Stomach (tissue), 4 donors: ENCODE results near the gene TES.

Experiments
- CTCF ChIP-seq, 7 experiments: fragments of 450-650 bp in 4 of 7; fragments of 200-600 bp in 3 of 7; sonication (generic) in 3 of 7; IDR thresholded peaks; one replicate each; pipeline ENCODE4 v1.5.1; 2016 to 2019; ENCODE audit warnings: antibody characterized with exemption in 7 of 7, control low read depth in 2 of 7, mild to moderate bottlenecking in 1 of 7
- EP300 ChIP-seq: sonication (generic); formaldehyde crosslinking; IDR thresholded peaks from one replicate; pipeline ENCODE4 v1.6.1; 2017; ENCODE audit warnings: antibody characterized with exemption
- POLR2A ChIP-seq, 4 donors: fragments of 450-650 bp; IDR thresholded peaks; one replicate each; pipeline ENCODE4 v1.6.1; 2016; ENCODE audit warnings: antibody characterized with exemption in 4 of 4, control low read depth in 2 of 4, mild to moderate bottlenecking in 1 of 4, moderate library complexity in 1 of 4
- POLR2AphosphoS5 ChIP-seq, 3 donors: sonication (generic); formaldehyde crosslinking; IDR thresholded peaks; one replicate each; pipeline ENCODE4 v1.6.1; 2016; ENCODE audit warnings: antibody characterized with exemption in 3 of 3

GRCh38 chr7:116206141-116206540 lies 4.2 kb upstream of the TES start:
- no peak for TF ChIP-seq EP300
- TF ChIP-seq POLR2A (IDR thresholded peaks at IDR 0.05) = no peak
- TF ChIP-seq CTCF (IDR thresholded peaks at IDR 0.05) = no peak
- no peak for TF ChIP-seq POLR2AphosphoS5 (IDR thresholded peaks at IDR 0.05)
